Suprapubic skin (tissue), 4 donors: ENCODE data around the gene DENND1C.

Source experiments
- POLR2A ChIP-seq, 2 donors: fragments of 450-650 bp; IDR thresholded peaks; one replicate each; pipeline ENCODE4 v1.6.1; 2017; ENCODE audit warnings: antibody characterized with exemption in 2 of 2, mild to moderate bottlenecking in 2 of 2, moderate library complexity in 2 of 2
- POLR2AphosphoS5 ChIP-seq, 3 donors: sonication (generic); formaldehyde crosslinking; IDR thresholded peaks; one replicate each; pipeline ENCODE4 v1.6.1; 2017; ENCODE audit warnings: antibody characterized with exemption in 3 of 3
- TF ChIP-seq, protein P1 (sequence below), 2 donors: fragments of 200-600 bp in 1 of 2; fragments of 450-650 bp in 1 of 2; sonication (generic) in 1 of 2; IDR thresholded peaks; one replicate each; pipeline ENCODE4 v1.5.1; 2016 to 2019; ENCODE audit warnings: antibody characterized with exemption in 2 of 2, mild to moderate bottlenecking in 1 of 2, moderate library complexity in 1 of 2

- no peak for TF ChIP-seq POLR2AphosphoS5 (IDR thresholded peaks at IDR 0.05)
- TF ChIP-seq, protein P1, sequence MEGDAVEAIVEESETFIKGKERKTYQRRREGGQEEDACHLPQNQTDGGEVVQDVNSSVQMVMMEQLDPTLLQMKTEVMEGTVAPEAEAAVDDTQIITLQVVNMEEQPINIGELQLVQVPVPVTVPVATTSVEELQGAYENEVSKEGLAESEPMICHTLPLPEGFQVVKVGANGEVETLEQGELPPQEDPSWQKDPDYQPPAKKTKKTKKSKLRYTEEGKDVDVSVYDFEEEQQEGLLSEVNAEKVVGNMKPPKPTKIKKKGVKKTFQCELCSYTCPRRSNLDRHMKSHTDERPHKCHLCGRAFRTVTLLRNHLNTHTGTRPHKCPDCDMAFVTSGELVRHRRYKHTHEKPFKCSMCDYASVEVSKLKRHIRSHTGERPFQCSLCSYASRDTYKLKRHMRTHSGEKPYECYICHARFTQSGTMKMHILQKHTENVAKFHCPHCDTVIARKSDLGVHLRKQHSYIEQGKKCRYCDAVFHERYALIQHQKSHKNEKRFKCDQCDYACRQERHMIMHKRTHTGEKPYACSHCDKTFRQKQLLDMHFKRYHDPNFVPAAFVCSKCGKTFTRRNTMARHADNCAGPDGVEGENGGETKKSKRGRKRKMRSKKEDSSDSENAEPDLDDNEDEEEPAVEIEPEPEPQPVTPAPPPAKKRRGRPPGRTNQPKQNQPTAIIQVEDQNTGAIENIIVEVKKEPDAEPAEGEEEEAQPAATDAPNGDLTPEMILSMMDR (IDR thresholded peaks at IDR 0.05), result no peak
- no peak for TF ChIP-seq POLR2A (IDR thresholded peaks at IDR 0.05)
Observed at GRCh38 chr19:6418562-6418932, 63.0 kb downstream of the DENND1C start.
